HUES48 (cell line): ENCODE data around the gene RPRM.

Source experiments
- H3K27ac ChIP-seq: one replicate; pipeline ENCODE4 v1.7.0; 2013; ENCODE audit warnings: low read depth, low read length, inconsistent platforms
- H3K27me3 ChIP-seq: 2 replicates; pipeline ENCODE4 v1.6.1; 2013; ENCODE audit warnings: mild to moderate bottlenecking, low read length; ENCODE audit not compliant: control insufficient read depth, insufficient read depth
- H3K36me3 ChIP-seq: 2 replicates; pipeline ENCODE4 v1.6.1; 2013; ENCODE audit warnings: low read length; ENCODE audit not compliant: control insufficient read depth, insufficient read depth
- H3K4me1 ChIP-seq: 2 replicates; pipeline ENCODE4 v1.6.1; 2013; ENCODE audit warnings: mild to moderate bottlenecking, low read length; ENCODE audit not compliant: control insufficient read depth, insufficient read depth
- H3K4me3 ChIP-seq: 2 replicates; pipeline ENCODE4 v1.5.1; 2013; ENCODE audit warnings: mild to moderate bottlenecking, low read depth, low read length
- H3K9ac ChIP-seq: 2 replicates; pipeline ENCODE4 v1.6.1; 2013; ENCODE audit warnings: mild to moderate bottlenecking, low read depth, low read length, moderate library complexity
- H3K9me3 ChIP-seq: 2 replicates; pipeline ENCODE4 v1.6.1; 2013; ENCODE audit warnings: low read length; ENCODE audit not compliant: control insufficient read depth, insufficient read depth

The RPRM gene

GRCh38 chr2:153487448-153487847 lies 8.9 kb upstream of the RPRM start:
- peak overlapping the region; percentile 28; the same call in 1 of the 2 replicates for H3K4me3 ChIP-seq
- H3K27ac ChIP-seq, result peak overlapping the region; percentile 70
- no peaks in the 10 kb centered on the region for H3K27me3 ChIP-seq
- H3K9ac ChIP-seq, result no peak overlapping the region
- no peaks in the 10 kb centered on the region for H3K9me3 ChIP-seq
- H3K4me1 ChIP-seq, result peaks cover 32% of the 10 kb centered on the region
- no peaks in the 10 kb centered on the region for H3K36me3 ChIP-seq

GRCh38 chr2:153479573-153479972 lies 1.0 kb upstream of the RPRM start:
- Histone ChIP-seq H3K36me3 (no peaks in the 10 kb centered on the region), H3K4me3 (peak overlapping the region; percentile 85), H3K4me1 (peaks cover 29% of the 10 kb centered on the region), H3K9me3 (no peaks in the 10 kb centered on the region), H3K27me3 (peaks cover 4% of the 10 kb centered on the region; the same call in 1 of the 2 replicates), H3K27ac (no peak overlapping the region), H3K9ac (no peak overlapping the region)

GRCh38 chr2:153477636-153478288 lies 800 bp downstream of the RPRM start:
- peaks cover 42% of the 10 kb centered on the region for H3K4me1 ChIP-seq
- peak overlapping the region; percentile 85 for H3K4me3 ChIP-seq
- H3K9ac ChIP-seq, result peak overlapping the region; percentile 76
- H3K36me3 ChIP-seq, result no peaks in the 10 kb centered on the region
- peak overlapping the region; percentile 75 for H3K27ac ChIP-seq
- peaks cover 4% of the 10 kb centered on the region; the same call in 1 of the 2 replicates for H3K27me3 ChIP-seq
- no peaks in the 10 kb centered on the region for H3K9me3 ChIP-seq

- Histone ChIP-seq H3K4me3 (peak overlapping the region; percentile 85), H3K27ac (peak overlapping the region; percentile 75), H3K9me3 (no peaks in the 10 kb centered on the region)
These were observed 1.5 kb downstream of the RPRM start for GRCh38 chr2:153476816-153477635.

GRCh38 chr2:153476491-153476815 lies 2.1 kb downstream of the RPRM start:
- Histone ChIP-seq H3K27ac (peak overlapping the region; percentile 75), H3K4me1 (peaks cover 42% of the 10 kb centered on the region), H3K36me3 (no peaks in the 10 kb centered on the region), H3K27me3 (peaks cover 4% of the 10 kb centered on the region; the same call in 1 of the 2 replicates), H3K9me3 (no peaks in the 10 kb centered on the region), H3K4me3 (peak overlapping the region; percentile 85), H3K9ac (no peak overlapping the region)

More at GRCh38 chr2:153476816-153477635, 1.5 kb downstream of the RPRM start:
- Histone ChIP-seq H3K36me3 (no peaks in the 10 kb centered on the region), H3K4me1 (peaks cover 42% of the 10 kb centered on the region), H3K9ac (peak overlapping the region; percentile 48; the same call in 1 of the 2 replicates), H3K27me3 (peaks cover 4% of the 10 kb centered on the region; the same call in 1 of the 2 replicates)

GRCh38 chr2:153474876-153475435 lies 3.6 kb downstream of the RPRM start:
- Histone ChIP-seq H3K36me3 (no peaks in the 10 kb centered on the region), H3K27ac (no peak overlapping the region), H3K9me3 (no peaks in the 10 kb centered on the region), H3K4me1 (peaks cover 39% of the 10 kb centered on the region), H3K9ac (no peak overlapping the region), H3K4me3 (no peak overlapping the region), H3K27me3 (peaks cover 4% of the 10 kb centered on the region; the same call in 1 of the 2 replicates)

DNA sequence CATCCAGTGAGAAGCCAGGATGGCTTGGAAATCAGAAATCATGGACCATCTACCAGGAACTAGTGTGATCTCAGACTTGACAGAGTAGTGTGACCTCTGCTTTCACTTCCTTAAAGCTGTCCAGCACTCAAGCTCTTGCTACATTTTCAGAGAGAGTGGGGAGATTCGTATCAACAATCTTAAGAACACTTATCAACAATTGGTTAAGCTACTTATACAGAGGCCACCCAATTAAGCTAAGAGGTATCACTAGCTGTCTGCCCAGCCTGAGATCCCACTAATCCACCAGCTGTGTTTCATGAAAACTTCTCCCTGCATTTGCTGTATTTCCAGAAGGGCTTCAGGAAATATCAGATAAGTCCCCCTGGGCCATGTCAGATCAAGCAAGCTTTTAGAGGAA lies 4.2 kb downstream of the RPRM start:
- H3K9me3 ChIP-seq, result no peaks in the 10 kb centered on the region
- no peak overlapping the region for H3K4me3 ChIP-seq

GRCh38 chr2:153470867-153471266 lies 7.7 kb downstream of the RPRM start:
- no peak overlapping the region for H3K4me3 ChIP-seq
- H3K4me1 ChIP-seq, result peaks cover 40% of the 10 kb centered on the region
- no peak overlapping the region for H3K9ac ChIP-seq
- H3K27ac ChIP-seq, result no peak overlapping the region
- no peaks in the 10 kb centered on the region for H3K36me3 ChIP-seq
- H3K9me3 ChIP-seq, result no peaks in the 10 kb centered on the region
- no peaks in the 10 kb centered on the region for H3K27me3 ChIP-seq

More for the DNA sequence above, 4.2 kb downstream of the RPRM start:
- no peak overlapping the region for H3K27ac ChIP-seq
- no peaks in the 10 kb centered on the region for H3K36me3 ChIP-seq
- no peak overlapping the region for H3K9ac ChIP-seq
- peaks cover 4% of the 10 kb centered on the region; the same call in 1 of the 2 replicates for H3K27me3 ChIP-seq
- peaks cover 37% of the 10 kb centered on the region for H3K4me1 ChIP-seq

GRCh38 chr2:153464395-153464794 lies 14.2 kb downstream of the RPRM start:
- H3K9me3 ChIP-seq, result no peaks in the 10 kb centered on the region
- H3K9ac ChIP-seq, result no peak overlapping the region
- H3K27ac ChIP-seq, result no peak overlapping the region
- no peaks in the 10 kb centered on the region for H3K36me3 ChIP-seq
- H3K27me3 ChIP-seq, result no peaks in the 10 kb centered on the region
- H3K4me3 ChIP-seq, result no peak overlapping the region
- peaks cover 29% of the 10 kb centered on the region for H3K4me1 ChIP-seq

DNA sequence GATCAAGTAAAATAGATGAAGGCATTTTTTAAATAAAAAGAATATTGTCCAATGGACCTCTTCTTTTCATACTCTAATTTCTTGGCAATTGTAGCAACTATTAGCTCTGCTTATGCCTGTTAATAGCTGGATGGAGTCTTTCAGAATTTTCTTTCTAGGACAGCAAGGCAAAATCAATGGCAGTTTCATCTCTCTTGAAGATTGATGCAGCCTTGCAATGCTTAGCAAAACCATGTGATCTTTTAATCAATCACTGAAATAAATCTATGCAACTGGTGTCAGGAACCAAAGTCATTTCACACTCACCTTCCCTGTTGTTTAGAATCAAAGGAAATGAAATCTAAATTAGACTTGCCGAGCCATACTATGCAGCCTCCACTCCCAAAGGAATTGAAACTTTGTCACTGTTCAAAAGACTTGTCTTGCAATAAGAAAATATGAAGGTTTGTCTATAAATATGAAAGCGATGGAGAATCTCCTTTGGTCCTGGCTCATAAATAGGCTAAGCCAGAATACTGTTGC lies 16.2 kb downstream of the RPRM start:
- no peaks in the 10 kb centered on the region for H3K9me3 ChIP-seq
- H3K4me3 ChIP-seq, result no peak overlapping the region
- H3K27ac ChIP-seq, result no peak overlapping the region
- H3K9ac ChIP-seq, result no peak overlapping the region
- H3K4me1 ChIP-seq, result peaks cover 41% of the 10 kb centered on the region
- no peaks in the 10 kb centered on the region for H3K27me3 ChIP-seq
- H3K36me3 ChIP-seq, result no peaks in the 10 kb centered on the region
